WTC11 (cell line): ENCODE results near the gene COMMD8.

ENCODE experiments used
- CBFB ChIP-seq: sonication (generic); formaldehyde crosslinking; IDR thresholded peaks from 2 replicates; pipeline ENCODE4 v1.8.1; 2022; ENCODE audit warnings: mild to moderate bottlenecking, low read depth, missing genetic modification reagents
- NR2C2 ChIP-seq: sonication (generic); formaldehyde crosslinking; IDR thresholded peaks from 2 replicates; pipeline ENCODE4 v1.8.0; 2022; ENCODE audit warnings: mild to moderate bottlenecking, missing genetic modification reagents
- ZNF121 ChIP-seq: sonication (generic); formaldehyde crosslinking; IDR thresholded peaks from 2 replicates; pipeline ENCODE4 v1.8.0; 2023; ENCODE audit warnings: missing genetic modification reagents
- TF ChIP-seq, protein P1 (sequence below): sonication (generic); formaldehyde crosslinking; IDR thresholded peaks from 2 replicates; pipeline ENCODE4 v1.8.1; 2023; ENCODE audit warnings: mild to moderate bottlenecking, missing genetic modification reagents
- TF ChIP-seq, protein P2 (sequence below): fragments of 200-600 bp; IDR thresholded peaks from 2 replicates; pipeline ENCODE4 v1.8.0; 2022; ENCODE audit warnings: antibody characterized with exemption
- TF ChIP-seq, protein P3 (sequence below): sonication (generic); formaldehyde crosslinking; IDR thresholded peaks from 2 replicates; pipeline ENCODE4 v1.8.0; 2022; ENCODE audit warnings: mild to moderate bottlenecking, missing genetic modification reagents
- TF ChIP-seq, protein P4 (sequence below): sonication (generic); formaldehyde crosslinking; IDR thresholded peaks from 2 replicates; pipeline ENCODE4 v1.8.0; 2022; ENCODE audit warnings: mild to moderate bottlenecking, missing genetic modification reagents
- TF ChIP-seq, protein P5 (sequence below): fragments of 250-450 bp; sonication (Bioruptor Pico); conservative IDR thresholded peaks from 2 replicates; pipeline ENCODE4 v1.9.0; 2021; ENCODE audit warnings: mild to moderate bottlenecking
- TF ChIP-seq, protein P6 (sequence below): sonication (generic); formaldehyde crosslinking; conservative IDR thresholded peaks from 2 replicates; pipeline ENCODE4 v1.8.1; 2023; ENCODE audit warnings: mild to moderate bottlenecking, low read depth, missing genetic modification reagents, moderate library complexity

DNA sequence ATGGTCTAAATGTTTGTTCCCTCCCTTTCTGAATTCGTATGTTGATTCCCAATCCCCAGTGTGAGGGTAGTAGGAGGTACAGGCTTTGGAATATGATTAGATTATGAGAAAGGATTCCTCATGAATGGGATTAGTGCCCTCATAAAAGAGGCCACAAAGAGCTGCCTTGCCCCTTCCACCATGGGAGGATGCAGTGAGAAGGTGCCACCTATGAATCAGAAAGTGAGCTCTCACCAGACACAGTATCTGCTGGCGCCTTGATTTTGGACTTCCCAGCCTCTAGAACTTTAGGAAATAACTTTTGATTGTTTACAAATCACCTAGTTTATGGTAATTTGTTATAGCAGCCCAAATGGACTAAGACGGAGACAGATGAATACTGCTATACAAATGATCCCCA is 25.2 kb upstream of the COMMD8 start:
- TF ChIP-seq, protein P1, sequence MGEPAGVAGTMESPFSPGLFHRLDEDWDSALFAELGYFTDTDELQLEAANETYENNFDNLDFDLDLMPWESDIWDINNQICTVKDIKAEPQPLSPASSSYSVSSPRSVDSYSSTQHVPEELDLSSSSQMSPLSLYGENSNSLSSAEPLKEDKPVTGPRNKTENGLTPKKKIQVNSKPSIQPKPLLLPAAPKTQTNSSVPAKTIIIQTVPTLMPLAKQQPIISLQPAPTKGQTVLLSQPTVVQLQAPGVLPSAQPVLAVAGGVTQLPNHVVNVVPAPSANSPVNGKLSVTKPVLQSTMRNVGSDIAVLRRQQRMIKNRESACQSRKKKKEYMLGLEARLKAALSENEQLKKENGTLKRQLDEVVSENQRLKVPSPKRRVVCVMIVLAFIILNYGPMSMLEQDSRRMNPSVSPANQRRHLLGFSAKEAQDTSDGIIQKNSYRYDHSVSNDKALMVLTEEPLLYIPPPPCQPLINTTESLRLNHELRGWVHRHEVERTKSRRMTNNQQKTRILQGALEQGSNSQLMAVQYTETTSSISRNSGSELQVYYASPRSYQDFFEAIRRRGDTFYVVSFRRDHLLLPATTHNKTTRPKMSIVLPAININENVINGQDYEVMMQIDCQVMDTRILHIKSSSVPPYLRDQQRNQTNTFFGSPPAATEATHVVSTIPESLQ (CRISPR knock-in tag) = no peak
- TF ChIP-seq, protein P2, sequence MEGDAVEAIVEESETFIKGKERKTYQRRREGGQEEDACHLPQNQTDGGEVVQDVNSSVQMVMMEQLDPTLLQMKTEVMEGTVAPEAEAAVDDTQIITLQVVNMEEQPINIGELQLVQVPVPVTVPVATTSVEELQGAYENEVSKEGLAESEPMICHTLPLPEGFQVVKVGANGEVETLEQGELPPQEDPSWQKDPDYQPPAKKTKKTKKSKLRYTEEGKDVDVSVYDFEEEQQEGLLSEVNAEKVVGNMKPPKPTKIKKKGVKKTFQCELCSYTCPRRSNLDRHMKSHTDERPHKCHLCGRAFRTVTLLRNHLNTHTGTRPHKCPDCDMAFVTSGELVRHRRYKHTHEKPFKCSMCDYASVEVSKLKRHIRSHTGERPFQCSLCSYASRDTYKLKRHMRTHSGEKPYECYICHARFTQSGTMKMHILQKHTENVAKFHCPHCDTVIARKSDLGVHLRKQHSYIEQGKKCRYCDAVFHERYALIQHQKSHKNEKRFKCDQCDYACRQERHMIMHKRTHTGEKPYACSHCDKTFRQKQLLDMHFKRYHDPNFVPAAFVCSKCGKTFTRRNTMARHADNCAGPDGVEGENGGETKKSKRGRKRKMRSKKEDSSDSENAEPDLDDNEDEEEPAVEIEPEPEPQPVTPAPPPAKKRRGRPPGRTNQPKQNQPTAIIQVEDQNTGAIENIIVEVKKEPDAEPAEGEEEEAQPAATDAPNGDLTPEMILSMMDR = no peak
- TF ChIP-seq, protein P3, sequence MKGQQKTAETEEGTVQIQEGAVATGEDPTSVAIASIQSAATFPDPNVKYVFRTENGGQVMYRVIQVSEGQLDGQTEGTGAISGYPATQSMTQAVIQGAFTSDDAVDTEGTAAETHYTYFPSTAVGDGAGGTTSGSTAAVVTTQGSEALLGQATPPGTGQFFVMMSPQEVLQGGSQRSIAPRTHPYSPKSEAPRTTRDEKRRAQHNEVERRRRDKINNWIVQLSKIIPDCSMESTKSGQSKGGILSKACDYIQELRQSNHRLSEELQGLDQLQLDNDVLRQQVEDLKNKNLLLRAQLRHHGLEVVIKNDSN (CRISPR knock-in tag) = no peak
- TF ChIP-seq, protein P4, sequence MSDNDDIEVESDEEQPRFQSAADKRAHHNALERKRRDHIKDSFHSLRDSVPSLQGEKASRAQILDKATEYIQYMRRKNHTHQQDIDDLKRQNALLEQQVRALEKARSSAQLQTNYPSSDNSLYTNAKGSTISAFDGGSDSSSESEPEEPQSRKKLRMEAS (CRISPR knock-in tag) = no peak
- TF ChIP-seq, protein P5, sequence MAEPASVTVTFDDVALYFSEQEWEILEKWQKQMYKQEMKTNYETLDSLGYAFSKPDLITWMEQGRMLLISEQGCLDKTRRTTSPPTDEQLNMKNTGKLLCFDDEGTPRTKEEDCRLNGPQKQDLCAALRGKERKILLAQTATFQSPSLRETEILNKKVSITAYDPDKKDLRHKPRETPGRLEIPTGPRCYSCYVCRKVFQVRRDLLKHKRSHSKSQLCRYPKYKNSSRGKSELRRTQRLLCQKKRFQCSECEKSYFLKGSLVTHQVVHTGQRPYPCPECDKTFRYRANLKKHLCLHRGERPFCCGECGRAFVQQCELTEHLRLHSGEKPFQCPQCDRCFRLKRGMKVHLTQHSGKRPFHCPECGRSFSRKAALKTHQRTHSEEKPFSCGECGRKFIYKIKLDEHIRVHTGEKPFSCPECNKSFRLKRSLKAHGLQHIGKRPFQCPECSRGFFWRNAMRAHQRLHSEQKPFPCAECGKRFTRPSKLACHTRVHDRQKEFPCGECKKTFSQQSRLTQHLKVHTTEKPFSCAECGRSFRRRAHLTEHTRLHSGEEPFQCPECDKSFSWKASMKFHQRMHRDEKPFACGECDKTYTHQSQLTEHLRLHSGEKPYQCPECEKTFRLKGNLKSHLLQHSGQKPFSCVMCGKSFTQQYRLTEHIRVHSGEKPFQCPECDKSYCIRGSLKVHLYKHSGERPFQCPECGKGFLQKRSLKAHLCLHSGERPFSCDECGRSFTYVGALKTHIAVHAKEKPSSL (CRISPR knock-in tag) = no peak
- TF ChIP-seq ZNF121 (no peak), NR2C2 (CRISPR knock-in tag) (no peak), CBFB (no peak)
- TF ChIP-seq, protein P6, sequence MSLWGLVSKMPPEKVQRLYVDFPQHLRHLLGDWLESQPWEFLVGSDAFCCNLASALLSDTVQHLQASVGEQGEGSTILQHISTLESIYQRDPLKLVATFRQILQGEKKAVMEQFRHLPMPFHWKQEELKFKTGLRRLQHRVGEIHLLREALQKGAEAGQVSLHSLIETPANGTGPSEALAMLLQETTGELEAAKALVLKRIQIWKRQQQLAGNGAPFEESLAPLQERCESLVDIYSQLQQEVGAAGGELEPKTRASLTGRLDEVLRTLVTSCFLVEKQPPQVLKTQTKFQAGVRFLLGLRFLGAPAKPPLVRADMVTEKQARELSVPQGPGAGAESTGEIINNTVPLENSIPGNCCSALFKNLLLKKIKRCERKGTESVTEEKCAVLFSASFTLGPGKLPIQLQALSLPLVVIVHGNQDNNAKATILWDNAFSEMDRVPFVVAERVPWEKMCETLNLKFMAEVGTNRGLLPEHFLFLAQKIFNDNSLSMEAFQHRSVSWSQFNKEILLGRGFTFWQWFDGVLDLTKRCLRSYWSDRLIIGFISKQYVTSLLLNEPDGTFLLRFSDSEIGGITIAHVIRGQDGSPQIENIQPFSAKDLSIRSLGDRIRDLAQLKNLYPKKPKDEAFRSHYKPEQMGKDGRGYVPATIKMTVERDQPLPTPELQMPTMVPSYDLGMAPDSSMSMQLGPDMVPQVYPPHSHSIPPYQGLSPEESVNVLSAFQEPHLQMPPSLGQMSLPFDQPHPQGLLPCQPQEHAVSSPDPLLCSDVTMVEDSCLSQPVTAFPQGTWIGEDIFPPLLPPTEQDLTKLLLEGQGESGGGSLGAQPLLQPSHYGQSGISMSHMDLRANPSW = no peak
